ENCODE data around the gene PDIK1L. TPM values are rescaled to one million over a fixed set of nuclear protein-coding genes. Genes with fewer than 3 reads are reported as not detected.
A peak's percentile ranks its signal among the peaks of the same experiment; 100 is the strongest.

The PDIK1L gene
- total RNA-seq, 1 donor from 2014 or later: 12.0 TPM

- Histone ChIP-seq H3K4me1 (peaks cover 59% of the 10 kb centered on the region), H3K9ac (no peak overlapping the region), H3K27ac (no peak overlapping the region), H3F3A (ENCODE audit: low read depth) (peaks cover 49% of the 10 kb centered on the region), H3K9me3 (ENCODE audit: low read depth) (no peaks in the 10 kb centered on the region), H3K4me2 (peak overlapping the region; percentile 69), H4K20me1 (ENCODE audit: low read depth) (peaks cover 12% of the 10 kb centered on the region), H3K79me2 (ENCODE audit: low read depth) (no peaks in the 10 kb centered on the region), H3K27me3 (peaks cover 93% of the 10 kb centered on the region), H3K36me3 (no peaks in the 10 kb centered on the region), H2AFZ (replicated peaks) (no peak overlapping the region), H3K4me3 (no peak overlapping the region)
- Mint-ChIP-seq H3K9me3 (no peaks in the 10 kb centered on the region), H3K27ac (no peak overlapping the region), H3K4me1 (peaks cover 62% of the 10 kb centered on the region), H3K27me3 (ENCODE audit: insufficient read depth, low read depth) (peaks cover 20% of the 10 kb centered on the region), H3K36me3 (no peaks in the 10 kb centered on the region), H3K4me3 (peak overlapping the region; percentile 52)
- TF ChIP-seq CTCF (IDR thresholded peaks at IDR 0.05) (no peak), EZH2 (IDR thresholded peaks at IDR 0.05) (no peak), EZH2phosphoT487 (IDR thresholded peaks at IDR 0.05) (no peak)
- no peak for DNase-seq (ENCODE audit: low spot score)
These were observed 48.1 kb downstream of the PDIK1L start for GRCh38 chr1:26159743-26160039.

DNA sequence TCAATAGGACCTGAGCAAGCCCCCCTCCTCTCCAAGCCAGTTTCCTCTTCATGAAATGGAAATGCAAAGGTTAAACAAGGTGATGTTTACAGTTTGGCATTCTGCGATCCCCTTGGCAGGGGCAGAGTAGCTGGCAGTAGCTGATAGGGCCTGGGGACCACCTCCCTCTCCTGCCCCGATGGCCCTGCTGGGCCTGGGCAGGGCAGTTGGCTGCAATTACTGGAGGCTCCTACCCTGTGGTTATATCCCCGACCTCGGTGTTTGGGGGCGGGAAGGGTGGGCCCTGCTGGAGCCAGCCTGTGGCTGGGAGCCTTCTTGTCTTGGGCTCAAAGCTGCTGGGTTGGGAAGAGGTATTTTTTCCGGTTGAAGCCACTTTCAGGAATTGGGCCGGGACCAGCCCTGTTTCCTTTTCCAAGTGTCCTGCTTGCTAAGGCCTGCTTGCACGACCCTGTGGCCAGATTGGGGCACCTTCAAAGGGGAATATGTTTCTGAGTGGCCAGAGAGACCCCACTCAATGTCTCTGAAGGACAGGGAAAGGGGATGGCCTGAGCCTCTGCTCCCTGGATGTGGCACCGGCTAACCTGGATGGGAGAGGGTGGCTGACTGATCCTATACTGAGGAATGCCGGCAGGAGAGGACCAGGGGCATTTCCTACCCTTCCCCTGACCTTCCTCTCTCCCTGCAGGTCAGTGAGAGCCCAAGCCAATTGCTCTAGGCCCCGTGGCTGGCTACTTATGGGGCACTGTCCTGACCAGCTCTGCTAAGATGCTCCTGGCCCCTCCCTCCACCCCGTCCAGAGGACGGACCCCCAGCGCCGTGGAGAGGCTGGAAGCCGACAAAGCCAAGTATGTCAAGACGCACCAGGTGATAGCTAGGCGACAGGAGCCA is 49.1 kb downstream of the PDIK1L start:
- Mint-ChIP-seq H3K27me3 (ENCODE audit: insufficient read depth, low read depth) (peaks cover 27% of the 10 kb centered on the region), H3K36me3 (no peaks in the 10 kb centered on the region), H3K4me3 (peak overlapping the region; percentile 77), H3K27ac (no peak overlapping the region), H3K4me1 (peaks cover 62% of the 10 kb centered on the region), H3K9me3 (no peaks in the 10 kb centered on the region)
- H3K79me2 ChIP-seq (ENCODE audit: low read depth): no peaks in the 10 kb centered on the region
- H3K36me3 ChIP-seq: no peaks in the 10 kb centered on the region
- peak overlapping the region; percentile 50 for H3K4me3 ChIP-seq
- H3K27me3 ChIP-seq: peaks cover 88% of the 10 kb centered on the region
- peaks cover 61% of the 10 kb centered on the region for H3K4me1 ChIP-seq
- TF ChIP-seq EZH2 (IDR thresholded peaks at IDR 0.05) (no peak), CTCF (IDR thresholded peaks at IDR 0.05) (no peak), EZH2phosphoT487 (IDR thresholded peaks at IDR 0.05) (no peak)
- no peaks in the 10 kb centered on the region for H3K9me3 ChIP-seq (ENCODE audit: low read depth)
- peak overlapping the region; percentile 75 for H3K4me2 ChIP-seq
- peaks cover 9% of the 10 kb centered on the region for H4K20me1 ChIP-seq (ENCODE audit: low read depth)
- peaks cover 48% of the 10 kb centered on the region for H3F3A ChIP-seq (ENCODE audit: low read depth)
- H3K27ac ChIP-seq: no peak overlapping the region
- no peak for DNase-seq (ENCODE audit: low spot score)
- peak overlapping the region; percentile 98 for H2AFZ ChIP-seq (replicated peaks)
- H3K9ac ChIP-seq: no peak overlapping the region

GRCh38 chr1:26161415-26162219 is 50.0 kb downstream of the PDIK1L start:
- H3K4me1 Mint-ChIP-seq: peaks cover 59% of the 10 kb centered on the region
- peak; percentile 29 for TF ChIP-seq CTCF (IDR thresholded peaks at IDR 0.05)
- peak; percentile 85 for TF ChIP-seq EZH2 (IDR thresholded peaks at IDR 0.05)
- TF ChIP-seq EZH2phosphoT487 (IDR thresholded peaks at IDR 0.05): no peak
- no peak overlapping the region for H3K9ac ChIP-seq
- H3K27me3 Mint-ChIP-seq (ENCODE audit: insufficient read depth, low read depth): peaks cover 31% of the 10 kb centered on the region
- peak overlapping the region; percentile 80 for H3K4me3 Mint-ChIP-seq
- H3F3A ChIP-seq (ENCODE audit: low read depth): peaks cover 46% of the 10 kb centered on the region
- peak overlapping the region; percentile 50 for H3K4me3 ChIP-seq
- peak overlapping the region; percentile 75 for H3K4me2 ChIP-seq
- peak overlapping the region; percentile 98 for H2AFZ ChIP-seq (replicated peaks)
- H3K4me1 ChIP-seq: peaks cover 54% of the 10 kb centered on the region
- no peaks in the 10 kb centered on the region for H3K9me3 ChIP-seq (ENCODE audit: low read depth)
- H3K27me3 ChIP-seq: peaks cover 80% of the 10 kb centered on the region
- DNase-seq (ENCODE audit: low spot score): peak; percentile 85
- H3K9me3 Mint-ChIP-seq: no peaks in the 10 kb centered on the region
- no peak overlapping the region for H3K27ac ChIP-seq
- H3K36me3 Mint-ChIP-seq: no peaks in the 10 kb centered on the region
- H3K79me2 ChIP-seq (ENCODE audit: low read depth): no peaks in the 10 kb centered on the region
- H3K27ac Mint-ChIP-seq: peak overlapping the region; percentile 70
- no peaks in the 10 kb centered on the region for H3K36me3 ChIP-seq
- peaks cover under 1% of the 10 kb centered on the region for H4K20me1 ChIP-seq (ENCODE audit: low read depth)
